Measurements from ENCODE around the gene PPID. TPM values are rescaled to one million over a fixed set of nuclear protein-coding genes. Genes with fewer than 3 reads are reported as not detected.

PPID gene
- total and polyA plus RNA-seq, 2 of the 13 experiments (the other 11 are each of a cell fraction or from before 2014, with no cell fraction given), result 15.4 to 63.4 TPM

DNA sequence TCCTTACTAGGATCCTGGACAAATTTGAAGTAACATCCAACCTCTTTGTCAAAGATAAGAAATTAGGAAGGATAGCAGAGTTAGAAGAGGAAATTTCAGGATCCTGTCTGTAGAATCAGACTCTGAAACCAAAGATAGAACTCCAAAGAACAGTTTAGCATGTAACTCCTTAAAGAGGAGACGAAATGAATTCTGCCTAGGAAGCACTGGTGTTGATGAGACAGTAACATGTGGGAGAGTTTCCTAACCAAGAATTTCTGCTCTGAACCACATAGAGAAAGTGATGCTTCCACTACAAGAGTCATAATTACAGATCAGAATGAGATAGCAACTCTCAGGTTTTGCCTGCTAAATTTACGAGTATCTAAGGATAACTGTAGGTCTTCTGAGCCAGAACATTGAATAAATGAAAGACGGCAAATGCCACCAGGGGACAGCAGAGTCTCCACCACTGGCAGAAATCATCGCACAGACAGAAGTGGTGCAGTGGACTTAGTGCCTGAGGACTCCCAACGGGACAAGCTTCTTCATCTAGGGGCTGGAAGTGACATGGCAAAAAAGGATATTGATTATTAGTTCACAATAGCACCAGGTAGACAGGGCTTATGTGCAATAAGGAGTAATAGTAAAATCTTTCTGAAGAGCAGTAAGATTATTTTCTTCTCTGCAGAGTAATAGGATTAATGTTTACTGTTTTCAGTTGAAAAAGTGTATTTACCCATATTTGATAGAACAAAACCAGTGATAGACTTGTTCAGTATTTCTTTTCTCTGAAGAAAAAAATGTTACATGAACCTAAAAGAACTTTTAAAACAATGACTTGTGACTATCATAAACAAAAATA is 6.7 kb upstream of the PPID start (continued):
- TF ChIP-seq SMC3 (IDR thresholded peaks at IDR 0.05; ENCODE audit: low read length) (peak; percentile 99), HOXA5 (CRISPR knock-in tag; IDR thresholded peaks at IDR 0.05) (0 out of 2 replicates have a peak, but pooled peaks have one; percentile 42), ARID5B (CRISPR knock-in tag; IDR thresholded peaks at IDR 0.05) (peak; percentile 53), ZNF614 (CRISPR knock-in tag; IDR thresholded peaks at IDR 0.05; ENCODE audit: borderline replicate concordance) (peak; percentile 42; the same call in 1 of the 2 replicates), SSRP1 (CRISPR knock-in tag; IDR thresholded peaks at IDR 0.05) (peak; percentile 66; the same call in 1 of the 2 replicates), ZNF644 (CRISPR knock-in tag; IDR thresholded peaks at IDR 0.05; ENCODE audit: low read depth) (peak; percentile 12; the same call in 1 of the 2 replicates), ZNF660 (CRISPR knock-in tag; IDR thresholded peaks at IDR 0.05; ENCODE audit: borderline replicate concordance, low read depth) (no peak), POGZ (CRISPR knock-in tag; IDR thresholded peaks at IDR 0.05) (0 out of 2 replicates have a peak, but pooled peaks have one; percentile 26), ISL2 (CRISPR knock-in tag; IDR thresholded peaks at IDR 0.05) (peak; percentile 53; the same call in 1 of the 2 replicates), SOX6 (IDR thresholded peaks at IDR 0.05) (no peak), SOX6 (CRISPR knock-in tag; IDR thresholded peaks at IDR 0.05) (0 out of 2 replicates have a peak, but pooled peaks have one; percentile 33), HNF4A (CRISPR knock-in tag; IDR thresholded peaks at IDR 0.05) (peak; percentile 64), IRF2 (CRISPR knock-in tag; IDR thresholded peaks at IDR 0.05) (peak; percentile 80; the same call in 1 of the 2 replicates), ZNF749 (CRISPR knock-in tag; IDR thresholded peaks at IDR 0.05; ENCODE audit: borderline replicate concordance) (no peak), RARA (CRISPR knock-in tag; IDR thresholded peaks at IDR 0.05) (peak; percentile 9; the same call in 1 of the 2 replicates), ZNF773 (CRISPR knock-in tag; IDR thresholded peaks at IDR 0.05; ENCODE audit: borderline replicate concordance) (no peak), ZMYM4 (CRISPR knock-in tag; IDR thresholded peaks at IDR 0.05) (peak; percentile 57)
- TF ChIP-seq, protein P1, sequence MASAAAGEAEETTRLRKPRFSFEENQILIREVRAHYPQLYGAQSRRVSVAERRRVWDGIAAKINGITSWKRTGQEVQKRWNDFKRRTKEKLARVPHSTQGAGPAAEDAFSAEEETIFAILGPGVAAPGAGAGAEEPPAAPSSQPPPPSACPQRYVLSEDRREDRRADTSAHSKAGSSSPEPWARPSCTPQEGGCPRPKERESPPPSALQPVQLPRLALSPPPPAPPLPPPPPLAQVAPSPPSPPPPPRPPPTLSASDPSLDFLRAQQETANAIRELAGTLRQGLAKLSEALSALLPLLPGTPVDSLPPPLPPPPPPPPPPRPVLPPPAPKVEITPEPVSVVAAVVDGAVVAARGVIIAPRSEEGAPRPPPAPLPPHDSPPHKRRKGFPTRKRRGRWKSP (CRISPR knock-in tag; IDR thresholded peaks at IDR 0.05), result peak; percentile 33; the same call in 1 of the 2 replicates
- TF ChIP-seq, protein P2, sequence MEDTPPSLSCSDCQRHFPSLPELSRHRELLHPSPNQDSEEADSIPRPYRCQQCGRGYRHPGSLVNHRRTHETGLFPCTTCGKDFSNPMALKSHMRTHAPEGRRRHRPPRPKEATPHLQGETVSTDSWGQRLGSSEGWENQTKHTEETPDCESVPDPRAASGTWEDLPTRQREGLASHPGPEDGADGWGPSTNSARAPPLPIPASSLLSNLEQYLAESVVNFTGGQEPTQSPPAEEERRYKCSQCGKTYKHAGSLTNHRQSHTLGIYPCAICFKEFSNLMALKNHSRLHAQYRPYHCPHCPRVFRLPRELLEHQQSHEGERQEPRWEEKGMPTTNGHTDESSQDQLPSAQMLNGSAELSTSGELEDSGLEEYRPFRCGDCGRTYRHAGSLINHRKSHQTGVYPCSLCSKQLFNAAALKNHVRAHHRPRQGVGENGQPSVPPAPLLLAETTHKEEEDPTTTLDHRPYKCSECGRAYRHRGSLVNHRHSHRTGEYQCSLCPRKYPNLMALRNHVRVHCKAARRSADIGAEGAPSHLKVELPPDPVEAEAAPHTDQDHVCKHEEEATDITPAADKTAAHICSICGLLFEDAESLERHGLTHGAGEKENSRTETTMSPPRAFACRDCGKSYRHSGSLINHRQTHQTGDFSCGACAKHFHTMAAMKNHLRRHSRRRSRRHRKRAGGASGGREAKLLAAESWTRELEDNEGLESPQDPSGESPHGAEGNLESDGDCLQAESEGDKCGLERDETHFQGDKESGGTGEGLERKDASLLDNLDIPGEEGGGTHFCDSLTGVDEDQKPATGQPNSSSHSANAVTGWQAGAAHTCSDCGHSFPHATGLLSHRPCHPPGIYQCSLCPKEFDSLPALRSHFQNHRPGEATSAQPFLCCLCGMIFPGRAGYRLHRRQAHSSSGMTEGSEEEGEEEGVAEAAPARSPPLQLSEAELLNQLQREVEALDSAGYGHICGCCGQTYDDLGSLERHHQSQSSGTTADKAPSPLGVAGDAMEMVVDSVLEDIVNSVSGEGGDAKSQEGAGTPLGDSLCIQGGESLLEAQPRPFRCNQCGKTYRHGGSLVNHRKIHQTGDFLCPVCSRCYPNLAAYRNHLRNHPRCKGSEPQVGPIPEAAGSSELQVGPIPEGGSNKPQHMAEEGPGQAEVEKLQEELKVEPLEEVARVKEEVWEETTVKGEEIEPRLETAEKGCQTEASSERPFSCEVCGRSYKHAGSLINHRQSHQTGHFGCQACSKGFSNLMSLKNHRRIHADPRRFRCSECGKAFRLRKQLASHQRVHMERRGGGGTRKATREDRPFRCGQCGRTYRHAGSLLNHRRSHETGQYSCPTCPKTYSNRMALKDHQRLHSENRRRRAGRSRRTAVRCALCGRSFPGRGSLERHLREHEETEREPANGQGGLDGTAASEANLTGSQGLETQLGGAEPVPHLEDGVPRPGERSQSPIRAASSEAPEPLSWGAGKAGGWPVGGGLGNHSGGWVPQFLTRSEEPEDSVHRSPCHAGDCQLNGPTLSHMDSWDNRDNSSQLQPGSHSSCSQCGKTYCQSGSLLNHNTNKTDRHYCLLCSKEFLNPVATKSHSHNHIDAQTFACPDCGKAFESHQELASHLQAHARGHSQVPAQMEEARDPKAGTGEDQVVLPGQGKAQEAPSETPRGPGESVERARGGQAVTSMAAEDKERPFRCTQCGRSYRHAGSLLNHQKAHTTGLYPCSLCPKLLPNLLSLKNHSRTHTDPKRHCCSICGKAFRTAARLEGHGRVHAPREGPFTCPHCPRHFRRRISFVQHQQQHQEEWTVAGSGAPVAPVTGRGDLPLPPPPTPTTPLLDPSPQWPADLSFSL (CRISPR knock-in tag; IDR thresholded peaks at IDR 0.05), result no peak

All from HepG2 (cell line).